ENCODE results near the gene RDM1.

Gene RDM1

DNA sequence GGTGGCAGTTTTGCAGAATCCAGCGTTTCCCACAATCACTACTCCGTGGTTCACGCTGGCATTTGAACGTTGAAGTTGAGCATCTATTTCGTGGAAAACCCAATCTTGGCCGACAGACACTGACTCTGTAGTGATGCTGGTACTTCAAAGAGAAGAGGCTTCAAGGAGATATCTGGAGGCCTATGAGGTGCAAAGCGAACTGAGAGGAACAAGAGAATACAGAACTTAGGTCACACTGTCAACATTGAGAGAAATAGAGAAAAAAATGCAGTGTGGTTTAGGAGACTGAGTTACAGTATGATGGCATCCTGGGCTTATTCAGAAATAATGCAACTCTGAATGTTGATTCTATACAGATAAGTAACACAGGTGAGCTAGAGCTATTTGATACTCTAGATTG, 34.7 kb upstream of the RDM1 start:
- no peaks in the 10 kb centered on the region for H3K9me3 ChIP-seq (ENCODE audit: insufficient read depth, low read length)
- H4K20me1 ChIP-seq (ENCODE audit: low read depth, low read length), result no peaks in the 10 kb centered on the region
- no peak overlapping the region for H3K9ac ChIP-seq (ENCODE audit: low read length)
- H3K9me2 ChIP-seq (replicated peaks; ENCODE audit: insufficient read depth, low read length), result no peaks in the 10 kb centered on the region
- no peaks in the 10 kb centered on the region for H3K27me3 ChIP-seq (ENCODE audit: low read length)
- no peak overlapping the region for H3K4me3 ChIP-seq (ENCODE audit: insufficient read depth, low read length, poor library complexity, severe bottlenecking)
- H3F3A ChIP-seq (ENCODE audit: insufficient read depth), result no peaks in the 10 kb centered on the region
- H3K4me2 ChIP-seq (ENCODE audit: low read depth, low read length, poor library complexity, severe bottlenecking), result no peak overlapping the region
- H2AFZ ChIP-seq (ENCODE audit: low read depth, low read length, severe bottlenecking), result no peak overlapping the region
- H3K27ac ChIP-seq (ENCODE audit: low read depth, low read length), result no peak overlapping the region
- no peaks in the 10 kb centered on the region for H3K36me3 ChIP-seq (ENCODE audit: low read length)
- no peaks in the 10 kb centered on the region for H3K79me2 ChIP-seq (ENCODE audit: insufficient read depth, low read length)
- TF ChIP-seq, protein P1, sequence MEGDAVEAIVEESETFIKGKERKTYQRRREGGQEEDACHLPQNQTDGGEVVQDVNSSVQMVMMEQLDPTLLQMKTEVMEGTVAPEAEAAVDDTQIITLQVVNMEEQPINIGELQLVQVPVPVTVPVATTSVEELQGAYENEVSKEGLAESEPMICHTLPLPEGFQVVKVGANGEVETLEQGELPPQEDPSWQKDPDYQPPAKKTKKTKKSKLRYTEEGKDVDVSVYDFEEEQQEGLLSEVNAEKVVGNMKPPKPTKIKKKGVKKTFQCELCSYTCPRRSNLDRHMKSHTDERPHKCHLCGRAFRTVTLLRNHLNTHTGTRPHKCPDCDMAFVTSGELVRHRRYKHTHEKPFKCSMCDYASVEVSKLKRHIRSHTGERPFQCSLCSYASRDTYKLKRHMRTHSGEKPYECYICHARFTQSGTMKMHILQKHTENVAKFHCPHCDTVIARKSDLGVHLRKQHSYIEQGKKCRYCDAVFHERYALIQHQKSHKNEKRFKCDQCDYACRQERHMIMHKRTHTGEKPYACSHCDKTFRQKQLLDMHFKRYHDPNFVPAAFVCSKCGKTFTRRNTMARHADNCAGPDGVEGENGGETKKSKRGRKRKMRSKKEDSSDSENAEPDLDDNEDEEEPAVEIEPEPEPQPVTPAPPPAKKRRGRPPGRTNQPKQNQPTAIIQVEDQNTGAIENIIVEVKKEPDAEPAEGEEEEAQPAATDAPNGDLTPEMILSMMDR (IDR thresholded peaks at IDR 0.05; ENCODE audit: insufficient read depth, low read length, poor library complexity, severe bottlenecking), result no peak
- TF ChIP-seq EZH2phosphoT487 (conservative IDR thresholded peaks at IDR 0.05; ENCODE audit: low read length), result no peak

DNA sequence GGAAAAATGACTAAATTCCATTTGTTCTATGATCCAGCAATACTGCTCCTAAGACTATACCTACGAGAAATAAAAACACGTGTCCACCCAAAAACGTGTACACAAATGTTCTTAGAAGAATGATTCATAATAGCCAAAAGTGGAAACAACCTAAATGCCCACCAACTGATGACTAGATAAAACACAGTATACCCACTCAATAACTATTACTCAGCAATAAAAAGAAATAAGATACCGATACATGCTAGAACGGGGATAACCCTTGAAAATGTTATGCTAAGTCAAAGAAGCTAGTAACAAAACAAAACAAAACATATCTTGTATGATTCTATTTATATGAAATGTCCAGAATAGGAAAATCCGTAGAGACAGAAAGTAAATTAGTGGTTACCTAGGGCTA, 33.1 kb upstream of the RDM1 start:
- no peaks in the 10 kb centered on the region for H3K9me2 ChIP-seq (replicated peaks; ENCODE audit: insufficient read depth, low read length)
- H3K4me3 ChIP-seq (ENCODE audit: insufficient read depth, low read length, poor library complexity, severe bottlenecking), result no peak overlapping the region

DNA sequence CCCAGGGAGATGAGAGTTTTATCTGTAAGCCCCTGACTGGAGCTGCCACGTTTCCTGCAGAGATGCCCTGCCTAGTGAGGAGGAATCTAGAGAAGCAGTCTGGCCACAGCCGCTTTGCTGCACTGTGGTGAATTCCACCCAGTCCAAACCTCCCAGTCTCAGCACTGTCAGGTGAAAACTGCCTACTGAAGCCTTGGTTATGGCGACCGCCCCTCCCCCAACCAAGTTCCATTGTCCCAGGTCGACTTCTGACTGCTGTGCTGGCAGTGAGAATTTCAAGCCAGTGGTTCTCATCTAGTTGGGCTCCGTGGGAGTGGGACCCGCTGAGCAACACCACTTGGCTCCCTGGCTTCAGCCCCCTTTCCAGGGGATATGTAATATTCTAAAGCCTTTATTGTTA, 23.1 kb upstream of the RDM1 start:
- no peaks in the 10 kb centered on the region for H3F3A ChIP-seq (ENCODE audit: insufficient read depth)
- no peaks in the 10 kb centered on the region for H3K79me2 ChIP-seq (ENCODE audit: insufficient read depth, low read length)
- H3K27me3 ChIP-seq (ENCODE audit: low read length), result no peaks in the 10 kb centered on the region
- H3K27ac ChIP-seq (ENCODE audit: low read depth, low read length), result no peak overlapping the region
- H3K36me3 ChIP-seq (ENCODE audit: low read length), result no peaks in the 10 kb centered on the region
- no peaks in the 10 kb centered on the region for H3K9me2 ChIP-seq (replicated peaks; ENCODE audit: insufficient read depth, low read length)
- H3K4me2 ChIP-seq (ENCODE audit: low read depth, low read length, poor library complexity, severe bottlenecking), result no peak overlapping the region
- no peaks in the 10 kb centered on the region for H3K9me3 ChIP-seq (ENCODE audit: insufficient read depth, low read length)
- H3K9ac ChIP-seq (ENCODE audit: low read length), result no peak overlapping the region
- H4K20me1 ChIP-seq (ENCODE audit: low read depth, low read length), result no peaks in the 10 kb centered on the region
- no peak overlapping the region for H2AFZ ChIP-seq (ENCODE audit: low read depth, low read length, severe bottlenecking)
- no peak for TF ChIP-seq EZH2phosphoT487 (conservative IDR thresholded peaks at IDR 0.05; ENCODE audit: low read length)
- TF ChIP-seq, protein P1 (IDR thresholded peaks at IDR 0.05; ENCODE audit: insufficient read depth, low read length, poor library complexity, severe bottlenecking), result no peak
- no peak overlapping the region for H3K4me3 ChIP-seq (ENCODE audit: insufficient read depth, low read length, poor library complexity, severe bottlenecking)

More for the DNA sequence above, 33.1 kb upstream of the RDM1 start:
- no peaks in the 10 kb centered on the region for H3K79me2 ChIP-seq (ENCODE audit: insufficient read depth, low read length)
- no peak overlapping the region for H3K27ac ChIP-seq (ENCODE audit: low read depth, low read length)
- no peaks in the 10 kb centered on the region for H3F3A ChIP-seq (ENCODE audit: insufficient read depth)
- H2AFZ ChIP-seq (ENCODE audit: low read depth, low read length, severe bottlenecking), result no peak overlapping the region
- H4K20me1 ChIP-seq (ENCODE audit: low read depth, low read length), result no peaks in the 10 kb centered on the region
- H3K9me3 ChIP-seq (ENCODE audit: insufficient read depth, low read length), result no peaks in the 10 kb centered on the region
- no peaks in the 10 kb centered on the region for H3K36me3 ChIP-seq (ENCODE audit: low read length)
- H3K9ac ChIP-seq (ENCODE audit: low read length), result no peak overlapping the region
- no peak overlapping the region for H3K4me2 ChIP-seq (ENCODE audit: low read depth, low read length, poor library complexity, severe bottlenecking)
- TF ChIP-seq, protein P1 (IDR thresholded peaks at IDR 0.05; ENCODE audit: insufficient read depth, low read length, poor library complexity, severe bottlenecking), result no peak
- no peak for TF ChIP-seq EZH2phosphoT487 (conservative IDR thresholded peaks at IDR 0.05; ENCODE audit: low read length)
- H3K27me3 ChIP-seq (ENCODE audit: low read length), result no peaks in the 10 kb centered on the region

Data from SU-DHL-6 (cell line).